Endothelial cell of umbilical vein (primary cell): Measurements from ENCODE around the gene ZNF786. TPM values are rescaled to one million over a fixed set of nuclear protein-coding genes. Genes with fewer than 3 reads are reported as not detected.

ENCODE experiments used
- BruUV-seq: library from RNA; stranded (reverse); fragments of 400-500 nt; replicated peaks from 2 replicates; lab custom pipeline; 2021; lab: Mats Ljungman, UMichigan
- CTCF ChIA-PET: fragments of 300-600, 350-600 bp; sonication (Branson Sonifier 250); formaldehyde crosslinking; loops from one replicate; lab custom pipeline; 2021; ENCODE audit warnings: antibody characterized with exemption, inconsistent platforms; lab: Charles Lee
- POLR2A ChIA-PET: fragments of 300-600, 350-600 bp; sonication (Branson Sonifier 250); formaldehyde crosslinking; loops from one replicate; lab custom pipeline; 2021; ENCODE audit warnings: antibody characterized with exemption, inconsistent platforms; lab: Charles Lee
- DNase-seq: peaks from one replicate; pipeline ENCODE4 v3.0.0-alpha.2; 2011; ENCODE audit warnings: low read depth, low spot score
- FAIRE-seq: peaks from 2 replicates; lab custom pipeline; 2011; peaks lifted over from hg19 to GRCh38; lab: Jason Lieb, UNC
- H2AFZ ChIP-seq: 2 replicates; pipeline ENCODE4 v1.6.0; 2012; ENCODE audit warnings: low read depth, low read length, control low read depth, inconsistent platforms
- H3K27ac ChIP-seq: 2 replicates; pipeline ENCODE4 v1.5.1; 2011; ENCODE audit warnings: low read depth, mild to moderate bottlenecking, control low read depth, low read length, moderate library complexity; ENCODE audit not compliant: insufficient read depth
- H3K27me3 ChIP-seq, 2 experiments: 2 replicates each; pipeline versions ENCODE4 v1.6.0 to v1.6.1; 2011; ENCODE audit warnings: low read length in 2 of 2, mixed read lengths in 1 of 2; ENCODE audit not compliant: control insufficient read depth in 2 of 2, insufficient read depth in 2 of 2
- H3K36me3 ChIP-seq, 2 experiments: 2 replicates in 1 of 2; 3 replicates in 1 of 2; pipeline ENCODE4 v1.5.1; 2011; ENCODE audit warnings: low read length in 2 of 2, mild to moderate bottlenecking in 1 of 2, moderate library complexity in 1 of 2; ENCODE audit not compliant: control insufficient read depth in 2 of 2, insufficient read depth in 2 of 2; ENCODE audit errors: extremely low read depth in 1 of 2
- H3K4me1 ChIP-seq: 3 replicates; pipeline ENCODE4 v1.5.1; 2011; ENCODE audit warnings: mild to moderate bottlenecking, low read length; ENCODE audit not compliant: control insufficient read depth, insufficient read depth; ENCODE audit errors: extremely low read depth
- H3K4me2 ChIP-seq: 2 replicates; pipeline ENCODE4 v1.6.1; 2011; ENCODE audit warnings: low read length, control low read depth, mixed read lengths; ENCODE audit not compliant: insufficient read depth
- H3K4me3 ChIP-seq, 3 experiments: fragments of 200-600 bp in 1 of 3; sonication (generic), shearing (Covaris generic) in 1 of 3; replicated peaks in 1 of 3; 2 replicates each; pipeline ENCODE4 v1.5.1; 2011 to 2016; ENCODE audit warnings: control low read depth in 3 of 3, low read length in 3 of 3, mild to moderate bottlenecking in 2 of 3, inconsistent platforms in 1 of 3, low read depth in 1 of 3, moderate library complexity in 1 of 3; ENCODE audit not compliant: insufficient read depth in 1 of 3
- H3K79me2 ChIP-seq: 2 replicates; pipeline ENCODE4 v1.6.0; 2012; ENCODE audit warnings: low read length, inconsistent platforms; ENCODE audit not compliant: control insufficient read depth, insufficient read depth
- H3K9ac ChIP-seq: replicated peaks from 2 replicates; pipeline ENCODE3; 2011; ENCODE audit warnings: low read length, control low read depth; ENCODE audit not compliant: insufficient read depth; ENCODE audit errors: extremely low read depth
- H3K9me1 ChIP-seq: replicated peaks from 3 replicates; pipeline ENCODE4 v1.6.0; 2011; ENCODE audit warnings: mild to moderate bottlenecking, low read length; ENCODE audit not compliant: control insufficient read depth, insufficient read depth; ENCODE audit errors: extremely low read depth
- H3K9me3 ChIP-seq: replicated peaks from 2 replicates; pipeline ENCODE4 v1.5.1; 2012; ENCODE audit warnings: low read length, inconsistent platforms; ENCODE audit not compliant: control insufficient read depth, insufficient read depth
- H4K20me1 ChIP-seq: replicated peaks from 2 replicates; pipeline ENCODE3; 2011; ENCODE audit warnings: mild to moderate bottlenecking, low read length; ENCODE audit not compliant: control insufficient read depth, insufficient read depth; ENCODE audit errors: extremely low read depth
- CTCF ChIP-seq, 2 donors: IDR thresholded peaks; 1 replicate in 1 of 2; 2 replicates in 1 of 2; pipeline ENCODE4 v1.5.1; 2011; ENCODE audit warnings: low read length in 2 of 2, mild to moderate bottlenecking in 2 of 2, moderate library complexity in 2 of 2, control low read depth in 1 of 2, inconsistent platforms in 1 of 2, low read depth in 1 of 2; ENCODE audit not compliant: insufficient read depth in 1 of 2; ENCODE audit errors: extremely low read depth in 1 of 2
- EZH2 ChIP-seq: IDR thresholded peaks from 2 replicates; pipeline ENCODE4 v1.6.1; 2012; ENCODE audit warnings: borderline replicate concordance, low read depth, mild to moderate bottlenecking, moderate library complexity, low read length, inconsistent platforms; ENCODE audit not compliant: severe bottlenecking
- FOS ChIP-seq: IDR thresholded peaks from 2 replicates; pipeline ENCODE4 v1.6.1; 2011; ENCODE audit warnings: mild to moderate bottlenecking, low read length, moderate library complexity, borderline replicate concordance; ENCODE audit not compliant: insufficient read depth
- GATA2 ChIP-seq: IDR thresholded peaks from 2 replicates; pipeline ENCODE4 v1.7.0; 2011; ENCODE audit warnings: low read depth, mild to moderate bottlenecking, moderate library complexity, mixed read lengths, low read length; ENCODE audit not compliant: insufficient read length, insufficient read depth
- JUN ChIP-seq: IDR thresholded peaks from 2 replicates; pipeline ENCODE4 v1.6.1; 2011; ENCODE audit warnings: borderline replicate concordance, low read depth; ENCODE audit not compliant: insufficient read length, insufficient read depth
- MAX ChIP-seq: IDR thresholded peaks from 2 replicates; pipeline ENCODE4 v1.6.1; 2011; ENCODE audit not compliant: insufficient read depth, insufficient read length
- MYC ChIP-seq: IDR thresholded peaks from one replicate; pipeline ENCODE4 v1.6.1; 2011; ENCODE audit warnings: mild to moderate bottlenecking, low read depth, low read length
- POLR2A ChIP-seq: IDR thresholded peaks from 2 replicates; pipeline ENCODE4 v1.6.1; 2012; ENCODE audit warnings: low read depth, mild to moderate bottlenecking, control low read depth, low read length
- POLR2AphosphoS5 ChIP-seq: IDR thresholded peaks from 2 replicates; pipeline ENCODE4 v1.6.1; 2012; ENCODE audit warnings: low read depth, mild to moderate bottlenecking, control low read depth, low read length, moderate library complexity; ENCODE audit not compliant: insufficient read depth
- dilution Hi-C: fragments of 300-500 bp; cut with MboI; formaldehyde crosslinking; loops from one replicate; pipeline ENCODE4 v1.15.0; 2019; ENCODE audit warnings: low sequenced_read_pairs; ENCODE audit not compliant: extremely low pct_ligation_motif_present
- intact Hi-C: fragments of 100-400 bp; cut with micrococcal nuclease; formaldehyde crosslinking; loops from one replicate; pipeline ENCODE4 v1.10.0; 2022
- polyA plus RNA-seq, 4 experiments: library from polyadenylated mRNA; depleted of rRNA in 3 of 4; stranded (reverse) in 3 of 4; unstranded in 1 of 4; fragments of >200 nt; gene quantifications; 2 replicates each; pipeline versions ENCODE4 v1.2.1 to v1.2.3, GENCODE V29; 2011 to 2012; ENCODE audit warnings: missing spikeins in 1 of 4
- total RNA-seq: library from RNA; stranded (reverse); gene quantifications from 2 replicates; pipeline ENCODE4 v1.2.3, GENCODE V29; 2021

The ZNF786 gene
- total and polyA plus RNA-seq, 2 donors (not counting 3 experiments of a cell fraction or from before 2014, with no cell fraction given) = 2.8 to 5.9 TPM

GRCh38 chr7:149053384-149053783 lies 37.1 kb downstream of the ZNF786 start:
- Histone ChIP-seq H3K9ac (no peak overlapping the region), H3K4me3 (no peak overlapping the region), H3K9me1 (no peaks in the 10 kb centered on the region), H3K27me3 (no peaks in the 10 kb centered on the region), H3K79me2 (no peaks in the 10 kb centered on the region), H3K36me3 (no peaks in the 10 kb centered on the region), H3K9me3 (no peaks in the 10 kb centered on the region), H4K20me1 (no peaks in the 10 kb centered on the region), H3K4me1 (peaks cover 7% of the 10 kb centered on the region), H3K4me2 (no peak overlapping the region), H3K27ac (no peak overlapping the region), H2AFZ (no peak overlapping the region)
- DNase-seq (no peak), FAIRE-seq (no peak)
- no TSS peak for BruUV-seq
- TF ChIP-seq CTCF (IDR thresholded peaks at IDR 0.05; ENCODE audit: extremely low read depth in 1 of 2, insufficient read depth in 1 of 2, low read depth in 1 of 2, low read length in 2 of 2) (no peak), POLR2AphosphoS5 (no peak), MYC (no peak), POLR2A (no peak), MAX (no peak), JUN (no peak), GATA2 (no peak), EZH2 (no peak), FOS (no peak)
- ChIA-PET POLR2A (no interaction called here), CTCF (no interaction called here)
- dilution Hi-C loops = no loop called here
- intact Hi-C loops = no loop called here
